Measurements from ENCODE around the gene MIB2.

DNA sequence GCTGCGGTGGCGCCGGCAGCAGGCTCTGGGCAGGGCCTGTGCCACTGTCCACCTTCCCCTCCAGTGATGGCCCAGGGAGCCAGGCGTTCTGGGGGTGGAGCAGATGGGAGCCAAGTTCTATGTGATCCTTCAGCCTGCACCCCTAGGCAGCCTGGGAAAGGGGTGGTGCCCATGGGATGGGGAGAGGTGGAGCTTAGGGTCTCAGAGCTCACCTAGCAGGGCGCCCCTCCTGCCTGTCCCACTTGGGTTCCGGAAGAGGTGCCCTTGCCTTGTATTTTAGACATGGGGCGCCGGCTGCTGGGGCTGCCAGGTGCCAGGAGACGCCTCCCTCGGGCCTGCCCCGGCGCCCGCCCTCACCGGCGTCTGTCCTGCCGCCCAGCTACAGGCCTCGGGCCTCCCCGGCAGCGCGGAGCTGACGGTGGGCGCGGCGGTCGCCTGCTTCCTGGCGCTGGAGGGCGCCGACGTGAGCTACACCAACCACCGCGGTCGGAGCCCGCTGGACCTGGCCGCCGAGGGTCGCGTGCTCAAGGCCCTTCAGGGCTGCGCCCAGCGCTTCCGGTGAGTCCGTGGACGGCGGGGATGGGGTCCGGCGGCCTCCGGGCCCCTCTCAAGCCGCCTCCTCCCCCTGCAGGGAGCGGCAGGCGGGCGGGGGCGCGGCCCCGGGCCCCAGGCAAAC lies 13.6 kb downstream of the MIB2 start:
- TF ChIP-seq POLR2AphosphoS5 (IDR thresholded peaks at IDR 0.05; ENCODE audit: low read depth, low read length) (no peak), POLR2A (IDR thresholded peaks at IDR 0.05; ENCODE audit: low read depth, low read length) (no peak)

Data from GM12892 (cell line).